ENCODE measurements around the gene PRXL2B. TPM values are rescaled to one million over a fixed set of nuclear protein-coding genes. Genes with fewer than 3 reads are reported as not detected.

The PRXL2B gene
- total and polyA plus RNA-seq, 2 experiments from 2014 or later, result 25.5 to 44.0 TPM

- H3K27ac Mint-ChIP-seq, result no peak overlapping the region; the same call in 1 of the 2 replicates
- no peak for ATAC-seq
These were observed 29.7 kb upstream of the PRXL2B start for GRCh38 chr1:2556678-2557481.

More at GRCh38 chr1:2556678-2557481, 29.7 kb upstream of the PRXL2B start:
- Histone ChIP-seq H3K9me2 (ENCODE audit: insufficient read depth) (no peaks in the 10 kb centered on the region), H3K27me3 (ENCODE audit: insufficient read depth) (no peaks in the 10 kb centered on the region), H3K79me2 (replicated peaks; ENCODE audit: insufficient read depth) (no peaks in the 10 kb centered on the region), H3K4me1 (ENCODE audit: insufficient read depth) (no peaks in the 10 kb centered on the region), H3K36me3 (ENCODE audit: insufficient read depth) (no peaks in the 10 kb centered on the region), H3K27ac (ENCODE audit: low read depth) (no peak overlapping the region), H3K4me2 (no peak overlapping the region), H4K20me1 (replicated peaks; ENCODE audit: insufficient read depth) (no peaks in the 10 kb centered on the region), H3K4me3 (no peak overlapping the region), H3F3A (replicated peaks; ENCODE audit: low read depth) (no peaks in the 10 kb centered on the region), H2AFZ (no peak overlapping the region)
- TF ChIP-seq ETS1 (IDR thresholded peaks at IDR 0.05) (no peak), ZNF331 (CRISPR knock-in tag; IDR thresholded peaks at IDR 0.05; ENCODE audit: low read depth) (no peak), REST (IDR thresholded peaks at IDR 0.05; ENCODE audit: unreplicated experiment) (no peak)
- H3K9me3 Mint-ChIP-seq, result no peaks in the 10 kb centered on the region
- no peak for DNase-seq (ENCODE audit: low spot score)
- H3K4me3 Mint-ChIP-seq, result no peak overlapping the region
- peaks cover 7% of the 10 kb centered on the region; the same call in 2 of the 3 replicates for H3K4me1 Mint-ChIP-seq
- peaks cover 3% of the 10 kb centered on the region for H3K27me3 Mint-ChIP-seq (ENCODE audit: insufficient read depth, low read depth, poor library complexity)
- H3K36me3 Mint-ChIP-seq (ENCODE audit: low read depth), result no peaks in the 10 kb centered on the region; the same call in 2 of the 3 replicates
